ENCODE measurements around the gene NR2C2.

DNA sequence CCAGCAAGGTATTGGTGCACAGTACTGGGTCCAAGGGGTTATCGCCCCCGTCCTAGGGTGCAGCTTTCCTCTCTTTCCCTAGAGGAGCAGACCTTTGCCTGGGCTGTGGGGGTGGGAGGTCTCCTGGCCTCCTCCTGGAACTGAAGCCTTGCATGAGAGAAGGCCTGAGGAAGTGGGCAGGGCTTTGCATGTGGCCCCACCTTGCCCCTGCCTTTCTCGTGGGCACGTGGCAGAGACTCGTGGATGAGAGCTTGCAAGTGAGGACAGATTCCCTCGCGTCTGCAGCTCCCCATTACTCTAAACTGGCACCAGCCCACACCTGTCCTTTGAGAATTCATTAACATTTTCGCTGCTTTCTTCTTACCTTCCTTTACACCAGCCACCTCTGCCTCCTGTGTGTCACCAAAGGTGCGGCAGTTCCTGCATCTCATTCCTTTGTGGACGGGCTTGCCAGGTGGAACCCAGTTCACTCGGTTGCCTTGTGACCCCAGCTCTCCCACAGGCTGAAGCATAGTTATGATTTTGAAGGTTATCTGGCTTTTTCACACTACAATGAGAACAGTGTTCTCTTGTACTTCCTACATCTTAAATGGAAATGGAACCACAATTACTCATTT lies 40.9 kb upstream of the NR2C2 start:
- no peak for TF ChIP-seq POLR2A (IDR thresholded peaks at IDR 0.05)
- TF ChIP-seq, protein P1, sequence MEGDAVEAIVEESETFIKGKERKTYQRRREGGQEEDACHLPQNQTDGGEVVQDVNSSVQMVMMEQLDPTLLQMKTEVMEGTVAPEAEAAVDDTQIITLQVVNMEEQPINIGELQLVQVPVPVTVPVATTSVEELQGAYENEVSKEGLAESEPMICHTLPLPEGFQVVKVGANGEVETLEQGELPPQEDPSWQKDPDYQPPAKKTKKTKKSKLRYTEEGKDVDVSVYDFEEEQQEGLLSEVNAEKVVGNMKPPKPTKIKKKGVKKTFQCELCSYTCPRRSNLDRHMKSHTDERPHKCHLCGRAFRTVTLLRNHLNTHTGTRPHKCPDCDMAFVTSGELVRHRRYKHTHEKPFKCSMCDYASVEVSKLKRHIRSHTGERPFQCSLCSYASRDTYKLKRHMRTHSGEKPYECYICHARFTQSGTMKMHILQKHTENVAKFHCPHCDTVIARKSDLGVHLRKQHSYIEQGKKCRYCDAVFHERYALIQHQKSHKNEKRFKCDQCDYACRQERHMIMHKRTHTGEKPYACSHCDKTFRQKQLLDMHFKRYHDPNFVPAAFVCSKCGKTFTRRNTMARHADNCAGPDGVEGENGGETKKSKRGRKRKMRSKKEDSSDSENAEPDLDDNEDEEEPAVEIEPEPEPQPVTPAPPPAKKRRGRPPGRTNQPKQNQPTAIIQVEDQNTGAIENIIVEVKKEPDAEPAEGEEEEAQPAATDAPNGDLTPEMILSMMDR (IDR thresholded peaks at IDR 0.05) = no peak
